ENCODE results near the gene RALGPS2. TPM values are rescaled to one million over a fixed set of nuclear protein-coding genes. Genes with fewer than 3 reads are reported as not detected.

Gene RALGPS2
- total and polyA plus RNA-seq, 2 of the 8 experiments (the other 6 are each of a cell fraction or from before 2014, with no cell fraction given), result 6.7 to 38.0 TPM

- TF ChIP-seq, protein P1, sequence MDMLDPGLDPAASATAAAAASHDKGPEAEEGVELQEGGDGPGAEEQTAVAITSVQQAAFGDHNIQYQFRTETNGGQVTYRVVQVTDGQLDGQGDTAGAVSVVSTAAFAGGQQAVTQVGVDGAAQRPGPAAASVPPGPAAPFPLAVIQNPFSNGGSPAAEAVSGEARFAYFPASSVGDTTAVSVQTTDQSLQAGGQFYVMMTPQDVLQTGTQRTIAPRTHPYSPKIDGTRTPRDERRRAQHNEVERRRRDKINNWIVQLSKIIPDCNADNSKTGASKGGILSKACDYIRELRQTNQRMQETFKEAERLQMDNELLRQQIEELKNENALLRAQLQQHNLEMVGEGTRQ (IDR thresholded peaks at IDR 0.05; ENCODE audit: low read length), result no peak
- TF ChIP-seq KDM1A (IDR thresholded peaks at IDR 0.05; ENCODE audit: borderline replicate concordance, low read length), result no peak
- TF ChIP-seq ZNF274 (IDR thresholded peaks at IDR 0.05; ENCODE audit: borderline replicate concordance, extremely low read depth, low read length), result no peak
- TF ChIP-seq SIN3A (conservative IDR thresholded peaks at IDR 0.05 in 1 of 2, IDR thresholded peaks at IDR 0.05 in 1 of 2; ENCODE audit: low read depth in 1 of 2, low read length in 2 of 2), result no peak
Measured at GRCh38 chr1:178849918-178850317, 124.9 kb downstream of the RALGPS2 start (continued).
